GM18511 (cell line): ENCODE data around the gene APBA2.

Source experiments
- ATAC-seq: cut with Tn5 transposase; IDR thresholded peaks from one replicate; pipeline ENCODE4 v1.9.1; 2021; ENCODE audit warnings: mild to moderate bottlenecking, moderate library complexity; ENCODE audit not compliant: unreplicated experiment

APBA2 gene

GRCh38 chr15:28980709-28981350, 95.1 kb downstream of the APBA2 start:
- ATAC-seq = no peak

- no peak for ATAC-seq
Measured at GRCh38 chr15:28981351-28981720, 95.6 kb downstream of the APBA2 start.

- no peak for ATAC-seq
Measured at GRCh38 chr15:28981921-28982320, 96.1 kb downstream of the APBA2 start.

- ATAC-seq = no peak
Measured at GRCh38 chr15:28982886-28983285, 97.1 kb downstream of the APBA2 start.

- no peak for ATAC-seq
Measured at GRCh38 chr15:28983432-28984311, 97.9 kb downstream of the APBA2 start.

DNA sequence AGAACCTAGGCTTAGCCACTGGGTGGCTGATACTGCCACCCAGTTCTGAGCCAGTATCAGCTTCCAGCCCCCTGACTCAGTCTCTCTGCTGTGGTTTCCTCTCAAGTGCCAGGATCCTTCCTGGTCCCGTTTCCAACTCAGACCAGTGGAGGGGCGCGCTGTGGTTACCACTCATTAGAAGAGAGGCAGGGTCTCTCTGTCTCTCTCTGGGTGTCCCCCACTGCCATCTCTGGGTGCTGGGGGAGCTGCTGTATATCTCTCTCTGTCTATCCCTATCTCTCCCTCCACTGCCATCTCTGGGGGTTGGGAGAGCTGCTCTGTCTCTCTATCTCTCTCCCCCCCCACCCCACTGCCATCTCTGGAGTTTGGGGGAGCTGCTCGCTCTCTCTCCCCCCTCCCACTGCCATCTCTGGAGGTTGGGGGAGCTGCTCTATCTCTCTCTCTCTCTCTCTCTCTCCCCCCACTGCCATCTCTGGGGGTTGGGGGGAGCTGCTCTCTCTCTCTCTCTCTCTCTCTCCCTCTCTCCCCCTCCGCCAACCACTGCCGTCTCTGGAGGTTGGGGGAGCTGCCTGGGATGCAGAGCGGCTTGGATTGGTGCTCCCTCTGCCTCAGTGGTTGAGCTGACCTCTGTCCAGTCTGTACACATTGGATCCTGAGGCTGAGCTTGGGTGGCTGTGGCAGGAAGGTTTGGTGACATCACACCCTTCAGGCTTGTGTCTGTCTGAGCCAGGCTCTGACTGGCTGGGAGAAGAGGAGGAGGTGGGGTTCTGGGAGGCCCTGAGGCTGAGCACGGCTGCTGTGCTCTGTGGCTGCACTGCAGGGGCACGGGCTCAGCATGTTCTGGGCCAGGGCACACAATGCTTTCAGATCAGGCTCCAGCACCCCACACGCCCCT, 98.9 kb downstream of the APBA2 start:
- no peak for ATAC-seq

DNA sequence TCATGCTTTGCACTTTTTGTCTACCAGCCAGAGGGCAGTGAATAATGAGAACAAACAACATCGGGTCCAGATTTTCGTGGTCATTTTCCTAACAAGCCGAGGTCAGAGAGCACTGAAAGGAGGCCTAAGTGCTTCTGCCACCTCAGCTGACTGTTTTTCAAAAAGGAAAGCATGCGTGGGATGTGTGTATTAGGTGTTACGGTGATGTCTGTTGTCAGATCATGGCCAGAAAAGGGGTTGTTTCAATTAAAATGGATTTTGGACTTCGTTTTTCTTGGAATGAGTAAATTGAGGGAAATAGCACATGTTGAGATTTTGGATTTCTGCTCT, 99.5 kb downstream of the APBA2 start:
- ATAC-seq = no peak

DNA sequence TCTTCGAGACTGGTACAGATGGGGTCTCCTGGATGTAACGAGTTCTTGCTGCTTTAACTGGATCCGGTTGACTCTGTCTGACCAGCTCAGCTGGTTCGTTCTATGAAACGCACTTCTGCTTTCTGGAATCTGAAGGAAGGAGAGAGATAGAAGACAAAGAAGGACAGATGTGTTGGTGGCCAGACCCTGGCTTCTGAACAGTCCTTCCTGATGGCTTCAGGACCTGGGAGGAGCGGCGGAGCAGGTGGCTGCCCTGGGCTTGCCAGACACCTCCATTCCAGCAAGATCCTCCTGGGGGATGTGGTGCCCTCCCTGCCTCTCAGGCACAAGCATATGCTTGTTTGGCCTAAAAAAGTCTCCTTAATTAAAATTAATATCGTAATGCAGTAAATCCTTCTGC, 99.9 kb downstream of the APBA2 start:
- ATAC-seq = no peak

GRCh38 chr15:28986108-28986507, 100.3 kb downstream of the APBA2 start:
- ATAC-seq = no peak

DNA sequence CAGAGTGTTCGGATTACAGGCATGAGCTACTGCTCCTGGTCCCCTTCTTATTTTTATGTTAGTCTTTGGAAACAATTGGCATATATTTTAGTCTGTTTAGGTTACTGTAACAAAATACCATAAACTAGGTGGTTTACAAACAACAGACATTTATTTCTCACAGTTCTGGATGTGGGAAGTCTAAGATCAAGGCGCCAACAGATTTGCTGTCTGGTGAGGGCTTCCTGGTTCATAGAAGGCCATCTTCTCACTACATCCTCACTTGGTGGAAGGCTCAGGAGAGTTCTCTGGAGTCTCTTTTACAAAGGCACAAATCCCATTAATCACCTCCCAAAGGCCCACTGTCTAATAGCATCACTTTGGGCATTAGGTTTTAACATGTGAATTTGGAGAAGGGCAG, 101.0 kb downstream of the APBA2 start:
- ATAC-seq = no peak

- ATAC-seq = no peak
Measured at GRCh38 chr15:28987337-28987736, 101.6 kb downstream of the APBA2 start.

GRCh38 chr15:28989239-28989830, 103.6 kb downstream of the APBA2 start:
- ATAC-seq = no peak

DNA sequence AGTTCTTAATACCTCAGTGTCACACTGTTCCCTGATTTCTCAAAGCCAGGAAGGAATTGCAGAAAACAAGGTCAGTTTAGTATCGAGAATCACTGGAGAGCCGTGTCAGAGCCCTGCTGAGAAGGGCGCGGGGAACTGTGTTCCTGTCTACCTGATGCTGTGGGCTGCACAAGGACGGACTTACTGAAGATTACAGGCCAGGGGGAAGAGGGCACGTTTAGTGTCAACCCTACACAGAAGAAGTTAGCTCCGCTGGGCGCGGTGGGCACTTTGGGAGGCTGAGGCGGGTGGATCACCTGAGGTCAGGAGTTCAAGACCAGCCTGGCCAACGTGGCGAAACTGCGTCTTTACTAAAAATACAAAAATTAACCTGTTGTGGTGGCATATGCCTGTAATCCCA, 104.1 kb downstream of the APBA2 start:
- ATAC-seq = no peak

GRCh38 chr15:28990390-28990789, 104.6 kb downstream of the APBA2 start:
- ATAC-seq = no peak

GRCh38 chr15:28991236-28992171, 105.7 kb downstream of the APBA2 start:
- no peak for ATAC-seq

DNA sequence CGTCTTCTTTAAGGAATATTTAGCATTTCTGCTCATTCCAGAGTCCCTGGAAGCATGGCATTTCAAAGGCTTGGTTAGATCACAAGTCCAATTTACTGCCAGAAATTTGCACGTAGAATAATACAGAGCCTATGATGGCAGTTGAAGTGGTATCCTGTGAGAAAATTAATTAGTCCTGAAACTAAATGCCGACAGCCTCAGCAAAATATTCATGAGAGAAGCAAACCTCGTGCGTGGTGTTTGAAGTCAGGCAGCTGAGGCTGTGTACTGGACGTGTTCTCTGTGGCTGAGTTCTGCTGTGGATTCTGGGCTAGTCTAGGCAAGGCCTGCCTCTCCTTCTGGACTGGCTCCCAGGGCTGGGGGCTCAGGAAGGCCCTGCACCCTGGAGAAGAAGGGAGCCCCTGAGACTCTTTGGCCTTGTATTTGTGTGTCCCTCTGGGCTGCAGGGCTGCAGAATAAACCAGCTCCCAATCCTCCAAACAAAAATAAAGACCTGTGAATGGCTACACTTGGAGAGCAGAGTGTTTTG, 106.6 kb downstream of the APBA2 start:
- no peak for ATAC-seq

GRCh38 chr15:28993051-28993719, 107.4 kb downstream of the APBA2 start:
- no peak for ATAC-seq

GRCh38 chr15:28993720-28994053, 107.9 kb downstream of the APBA2 start:
- no peak for ATAC-seq

DNA sequence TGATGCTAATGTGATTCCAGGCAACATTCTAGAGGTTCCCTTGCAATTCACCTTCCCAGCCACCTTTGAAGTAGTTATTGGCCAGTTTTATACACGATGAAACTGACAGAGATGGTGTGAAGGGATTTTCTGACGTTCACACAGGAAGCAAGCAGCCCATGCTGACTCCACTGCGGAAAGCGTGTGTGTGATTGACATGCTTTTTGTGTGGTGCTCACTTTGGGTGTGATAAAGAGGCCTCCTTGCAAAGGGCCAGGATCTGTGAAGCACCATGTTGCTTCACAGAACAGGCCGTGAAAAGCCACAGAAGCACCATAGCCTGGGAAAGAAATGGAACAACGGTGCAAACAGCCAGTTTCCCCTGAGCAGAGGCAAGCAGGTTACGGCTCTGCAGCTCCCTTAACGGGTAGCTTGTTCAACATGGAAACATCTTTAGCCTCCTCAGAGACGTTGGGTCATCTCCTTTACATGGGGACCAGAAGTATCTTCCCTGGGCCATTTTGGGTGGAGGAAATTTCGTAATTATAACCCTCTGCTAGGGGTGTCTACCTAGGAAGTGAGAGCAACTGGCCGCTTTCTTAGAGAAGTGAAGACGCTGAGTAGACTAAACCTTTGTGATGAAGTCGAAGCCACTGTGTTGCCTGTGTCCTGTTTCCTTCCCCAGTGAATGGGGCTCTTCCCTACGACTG, 108.5 kb downstream of the APBA2 start:
- ATAC-seq = no peak
